Measurements from ENCODE around the gene MRGPRD. TPM values are rescaled to one million over a fixed set of nuclear protein-coding genes. Genes with fewer than 3 reads are reported as not detected.

Gene MRGPRD
- total RNA-seq: not detected

GRCh38 chr11:68980776-68981065 is at the start of gene MRGPRD:
MRGPRD (minus strand) TSS chr11:68980986; CDS start chr11:68980986, 0 bp downstream.
- peak in 1 of 2 donors; percentile 29 for DNase-seq (ENCODE audit: low spot score in 2 of 2)
- Histone ChIP-seq H3K27me3 (no peaks in the 10 kb centered on the region), H3K4me3 (no peak within 1 kb of the TSS), H3K4me1 (peaks cover 6% of the 10 kb centered on the region), H3K27ac (no peak within 1 kb of the TSS), H3K9me3 (no peaks in the 10 kb centered on the region), H3K36me3 (no peaks in the 10 kb centered on the region)
- WGBS: 86% methylated on average over 8 of the region's 8 CpGs
- TF ChIP-seq POLR2A (IDR thresholded peaks at IDR 0.05) (no peak), EP300 (IDR thresholded peaks at IDR 0.05) (no peak), POLR2AphosphoS5 (IDR thresholded peaks at IDR 0.05) (no peak)
- TF ChIP-seq, protein P1, sequence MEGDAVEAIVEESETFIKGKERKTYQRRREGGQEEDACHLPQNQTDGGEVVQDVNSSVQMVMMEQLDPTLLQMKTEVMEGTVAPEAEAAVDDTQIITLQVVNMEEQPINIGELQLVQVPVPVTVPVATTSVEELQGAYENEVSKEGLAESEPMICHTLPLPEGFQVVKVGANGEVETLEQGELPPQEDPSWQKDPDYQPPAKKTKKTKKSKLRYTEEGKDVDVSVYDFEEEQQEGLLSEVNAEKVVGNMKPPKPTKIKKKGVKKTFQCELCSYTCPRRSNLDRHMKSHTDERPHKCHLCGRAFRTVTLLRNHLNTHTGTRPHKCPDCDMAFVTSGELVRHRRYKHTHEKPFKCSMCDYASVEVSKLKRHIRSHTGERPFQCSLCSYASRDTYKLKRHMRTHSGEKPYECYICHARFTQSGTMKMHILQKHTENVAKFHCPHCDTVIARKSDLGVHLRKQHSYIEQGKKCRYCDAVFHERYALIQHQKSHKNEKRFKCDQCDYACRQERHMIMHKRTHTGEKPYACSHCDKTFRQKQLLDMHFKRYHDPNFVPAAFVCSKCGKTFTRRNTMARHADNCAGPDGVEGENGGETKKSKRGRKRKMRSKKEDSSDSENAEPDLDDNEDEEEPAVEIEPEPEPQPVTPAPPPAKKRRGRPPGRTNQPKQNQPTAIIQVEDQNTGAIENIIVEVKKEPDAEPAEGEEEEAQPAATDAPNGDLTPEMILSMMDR (IDR thresholded peaks at IDR 0.05): no peak

GRCh38 chr11:69030301-69030700 is 49.5 kb upstream of the MRGPRD start:
- Histone ChIP-seq H3K4me1 (no peaks in the 10 kb centered on the region), H3K9me3 (no peaks in the 10 kb centered on the region), H3K4me3 (no peak overlapping the region), H3K36me3 (no peaks in the 10 kb centered on the region), H3K27ac (no peak overlapping the region), H3K27me3 (no peaks in the 10 kb centered on the region)
- TF ChIP-seq, protein P1 (IDR thresholded peaks at IDR 0.05): no peak
- TF ChIP-seq POLR2A (IDR thresholded peaks at IDR 0.05) (no peak), POLR2AphosphoS5 (IDR thresholded peaks at IDR 0.05) (no peak), EP300 (IDR thresholded peaks at IDR 0.05) (no peak)
- 71% methylated on average over 6 of the region's 6 CpGs for WGBS
- DNase-seq (ENCODE audit: low spot score in 2 of 2): no peak

DNA sequence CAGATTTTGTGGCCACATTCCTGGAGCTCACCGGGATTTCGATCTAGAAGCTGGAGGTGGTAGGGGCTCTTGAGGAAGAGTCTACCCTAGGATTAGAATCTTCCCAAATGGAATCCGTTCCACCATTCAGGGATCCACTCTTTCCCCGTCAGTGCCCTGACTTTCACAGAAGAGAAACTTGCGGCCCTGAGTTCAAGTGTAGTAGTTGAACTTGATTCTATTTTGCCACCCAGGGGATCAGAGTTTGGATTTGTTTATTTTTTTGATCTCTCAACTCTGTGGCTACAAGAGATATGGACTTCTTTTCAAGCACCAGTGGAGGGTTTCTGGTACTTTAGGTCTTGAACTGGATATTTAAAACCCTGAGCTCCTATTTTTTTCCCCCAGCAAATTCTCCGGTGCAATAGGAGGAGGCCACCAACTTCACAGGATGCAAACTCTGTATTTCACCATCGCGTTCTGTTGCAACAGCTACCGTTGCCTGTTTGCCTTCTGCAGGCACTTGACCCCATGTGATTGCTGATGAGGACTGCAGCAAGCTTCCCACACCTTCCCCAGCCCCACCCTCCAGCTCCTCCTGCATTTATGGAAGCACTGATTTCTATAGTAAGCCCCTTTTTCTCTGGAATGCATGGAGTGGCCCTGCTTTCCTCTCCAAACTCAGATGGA is 47.1 kb upstream of the MRGPRD start:
- no peaks in the 10 kb centered on the region for H3K4me1 ChIP-seq
- no peaks in the 10 kb centered on the region for H3K27me3 ChIP-seq
- WGBS: 77% methylated on average over 9 of the region's 9 CpGs
- no peak overlapping the region for H3K27ac ChIP-seq
- no peaks in the 10 kb centered on the region for H3K36me3 ChIP-seq
- no peak overlapping the region for H3K4me3 ChIP-seq
- no peak for DNase-seq (ENCODE audit: low spot score in 2 of 2)
- H3K9me3 ChIP-seq: no peaks in the 10 kb centered on the region
- TF ChIP-seq, protein P1 (IDR thresholded peaks at IDR 0.05): no peak
- TF ChIP-seq POLR2A (IDR thresholded peaks at IDR 0.05) (no peak), EP300 (IDR thresholded peaks at IDR 0.05) (no peak), POLR2AphosphoS5 (IDR thresholded peaks at IDR 0.05) (no peak)

- H3K9me3 ChIP-seq: no peaks in the 10 kb centered on the region
- WGBS: 92% methylated on average over 6 of the region's 6 CpGs
- no peak for DNase-seq (ENCODE audit: low spot score in 2 of 2)
Observed at GRCh38 chr11:69024509-69024908, 43.7 kb upstream of the MRGPRD start.

DNA sequence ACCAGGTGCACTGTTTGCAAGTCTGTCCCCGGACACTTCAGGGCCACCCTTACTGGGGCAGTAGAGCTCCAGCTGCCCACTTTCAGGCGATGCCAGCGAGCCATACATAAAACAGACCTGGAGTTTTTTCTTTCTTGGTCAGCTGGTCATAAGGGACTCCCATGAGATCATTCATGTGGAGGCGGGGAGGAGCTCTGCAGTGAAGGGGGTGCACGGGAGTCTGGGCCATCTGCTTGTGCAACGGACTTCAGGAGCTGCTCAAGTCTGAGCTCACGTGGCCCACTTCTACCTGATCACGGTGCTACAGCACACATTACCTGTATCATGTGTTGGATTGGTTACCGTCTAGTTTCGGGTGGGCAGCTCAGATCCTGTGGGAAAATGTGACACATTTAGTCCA is 41.5 kb upstream of the MRGPRD start:
- Histone ChIP-seq H3K9me3 (no peaks in the 10 kb centered on the region), H3K4me3 (no peak overlapping the region), H3K27ac (no peak overlapping the region), H3K36me3 (no peaks in the 10 kb centered on the region), H3K4me1 (no peaks in the 10 kb centered on the region), H3K27me3 (no peaks in the 10 kb centered on the region)
- DNase-seq (ENCODE audit: low spot score in 2 of 2): no peak
- TF ChIP-seq EP300 (IDR thresholded peaks at IDR 0.05): no peak
- TF ChIP-seq, protein P1 (IDR thresholded peaks at IDR 0.05): no peak
- WGBS: 78% methylated on average over 10 of the region's 10 CpGs

More at GRCh38 chr11:69024509-69024908, 43.7 kb upstream of the MRGPRD start:
- no peak overlapping the region for H3K27ac ChIP-seq
- no peaks in the 10 kb centered on the region for H3K4me1 ChIP-seq
- H3K36me3 ChIP-seq: no peaks in the 10 kb centered on the region
- H3K27me3 ChIP-seq: no peaks in the 10 kb centered on the region
- TF ChIP-seq EP300 (IDR thresholded peaks at IDR 0.05) (no peak), POLR2AphosphoS5 (IDR thresholded peaks at IDR 0.05) (no peak), POLR2A (IDR thresholded peaks at IDR 0.05) (no peak)
- TF ChIP-seq, protein P1 (IDR thresholded peaks at IDR 0.05): no peak
- no peak overlapping the region for H3K4me3 ChIP-seq

Measured in suprapubic skin (tissue), 4 donors.